ENCODE data around the gene CD52. TPM values are rescaled to one million over a fixed set of nuclear protein-coding genes. Genes with fewer than 3 reads are reported as not detected.

The CD52 gene
- total and polyA plus RNA-seq, 2 of the 4 experiments (the other 2 are of a cell fraction), result 1.6 TPM; not detected in 1

- intact Hi-C loops (cut with micrococcal nuclease), result no loop called here
- no peak overlapping the region for H2BK5ac ChIP-seq (ENCODE audit: low read depth, low read length, poor library complexity, severe bottlenecking)
These were observed 46.0 kb downstream of the CD52 start for GRCh38 chr1:26363549-26364448.

More at GRCh38 chr1:26363549-26364448, 46.0 kb downstream of the CD52 start:
- H3K79me1 ChIP-seq (ENCODE audit: low read depth in 1 of 2, low read length in 2 of 2), result no peaks in the 10 kb centered on the region
- H3K18ac ChIP-seq (ENCODE audit: low read depth, low read length), result no peak overlapping the region
- H3K36me3 ChIP-seq (ENCODE audit: control insufficient read depth, insufficient read depth, low read length), result no peaks in the 10 kb centered on the region
- no peaks in the 10 kb centered on the region; the same call in 1 of the 2 replicates for H3K4me1 ChIP-seq (ENCODE audit: control insufficient read depth, insufficient read depth, low read length)
- no peaks in the 10 kb centered on the region for H3K9me1 ChIP-seq (ENCODE audit: insufficient read depth, low read length)
- H2AK9ac ChIP-seq (replicated peaks; ENCODE audit: low read depth, low read length, poor library complexity), result peak overlapping the region; percentile 75
- no peak overlapping the region for H2BK120ac ChIP-seq (ENCODE audit: low read depth, low read length)
- POLR2A ChIA-PET (ENCODE audit: unreplicated experiment), result no interaction called here
- no peak overlapping the region for H3K14ac ChIP-seq (replicated peaks; ENCODE audit: low read depth, low read length)
- H3K56ac ChIP-seq (ENCODE audit: extremely low read depth, insufficient read depth, low read length), result no peak overlapping the region
- H4K91ac ChIP-seq (ENCODE audit: insufficient read depth, low read depth, low read length), result no peak overlapping the region
- no peak overlapping the region for H3K9ac ChIP-seq (ENCODE audit: low read depth, low read length)
- H3K4me3 ChIP-seq (ENCODE audit: insufficient read depth, low read depth, low read length), result no peak overlapping the region
- in situ Hi-C loops (cut with MboI; ENCODE audit: low sequenced_read_pairs), result no loop called here
- 57% methylated on average over 7 of the region's 26 CpGs; no CpG with 5 or more reads in 1 of the 2 experiments for WGBS, 2 experiments (ENCODE audit: extremely low coverage in 2 of 2, insufficient read length in 1 of 2)
- no peak overlapping the region for H4K8ac ChIP-seq (ENCODE audit: low read depth in 2 of 2, low read length in 2 of 2)
- no peak overlapping the region for H3K4ac ChIP-seq (ENCODE audit: low read depth, low read length)
- peak; percentile 64 for DNase-seq
- dilution Hi-C loops (cut with HindIII; ENCODE audit: low sequenced_read_pairs, unreplicated experiment), result no loop called here
- no peak overlapping the region for H3K23ac ChIP-seq (ENCODE audit: low read depth, low read length)
- BruUV-seq (replicated peaks), result no TSS peak
- no peak overlapping the region for H4K5ac ChIP-seq (ENCODE audit: low read depth, low read length)
- H3K9me3 ChIP-seq (ENCODE audit: control insufficient read depth, insufficient read depth, low read length), result no peaks in the 10 kb centered on the region
- TF ChIP-seq MAZ (IDR thresholded peaks at IDR 0.05; ENCODE audit: borderline replicate concordance, low read depth, low read length), result no peak
- TF ChIP-seq CTCF (conservative IDR thresholded peaks at IDR 0.05; ENCODE audit: low read depth, low read length), result peak; percentile 93
- TF ChIP-seq RAD21 (IDR thresholded peaks at IDR 0.05; ENCODE audit: low read length), result peak; percentile 78
- TF ChIP-seq SMC3 (IDR thresholded peaks at IDR 0.05; ENCODE audit: low read depth, low read length), result peak; percentile 80
- CTCF ChIA-PET, result interaction anchor here (0.7 to 3.0 kb wide), 4 partner anchors 15 to 88 kb away, joined by 3 to 9 read pairs (median 4); no protein-coding TSS in a partner anchor
- no peak overlapping the region for H3K27ac ChIP-seq (ENCODE audit: insufficient read depth, low read length)
- peaks cover 67% of the 10 kb centered on the region for H3K27me3 ChIP-seq (ENCODE audit: control insufficient read depth, insufficient read depth, low read length)
- no peak overlapping the region for H2BK20ac ChIP-seq (ENCODE audit: low read depth, low read length)
- H3K4me2 ChIP-seq (ENCODE audit: low read depth, low read length), result no peak overlapping the region
- peak; percentile 95 for ATAC-seq (ENCODE audit: low read depth)
- no peak overlapping the region for H2BK15ac ChIP-seq (ENCODE audit: low read depth, low read length)
- H2AFZ ChIP-seq (replicated peaks; ENCODE audit: low read length, poor library complexity), result peak overlapping the region; percentile 24
- H2AK5ac ChIP-seq (ENCODE audit: low read depth, low read length), result no peak overlapping the region
- H4K20me1 ChIP-seq (ENCODE audit: insufficient read depth, low read length), result no peaks in the 10 kb centered on the region
